ENCODE measurements around the gene MCC. TPM values are rescaled to one million over a fixed set of nuclear protein-coding genes. Genes with fewer than 3 reads are reported as not detected.

MCC gene
- total and polyA plus RNA-seq, 12 donors: 4.2 to 34.1 (median 25.2) TPM

DNA sequence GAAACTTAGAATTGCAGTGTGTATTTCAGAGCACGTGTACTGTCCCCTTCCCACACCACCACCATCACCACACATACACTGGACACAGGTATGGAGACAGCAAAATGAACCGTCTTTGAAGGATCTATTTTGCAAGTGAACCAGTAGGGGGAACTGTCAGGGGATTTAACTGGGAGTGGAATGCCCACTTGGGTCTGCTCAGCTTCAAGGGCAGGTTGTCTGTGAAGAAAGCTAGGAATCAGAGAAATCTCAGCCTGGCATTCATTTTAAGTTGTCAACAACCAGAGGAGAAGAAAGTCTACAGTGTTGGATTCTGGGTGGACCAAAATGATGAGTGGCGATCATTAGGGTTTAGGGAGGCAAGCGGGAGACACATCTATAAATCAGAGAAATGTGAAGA is 364.6 kb downstream of the MCC start:
- H3K27me3 ChIP-seq: no peaks in the 10 kb centered on the region
- peak in 3 of 9 donors; percentile 32 to 39 (median 39) for TF ChIP-seq CTCF (IDR thresholded peaks at IDR 0.05)
- H3K27ac ChIP-seq: peak overlapping the region in 2 of 10 donors; percentile 9 to 38
- H3K4me1 ChIP-seq: peaks cover 10 to 73% (median 61%) of the 10 kb centered on the region in 9 donors
- H3K36me3 ChIP-seq: no peaks in the 10 kb centered on the region
- WGBS, 2 donors: 49 to 72% methylated on average over 4 of the region's 4 CpGs
- intact Hi-C loops (cut with DNase I): loop anchor here in 2 of 10 donors (5.0 to 10.0 kb wide), 2 partner anchors 169 to 171 kb away; no protein-coding TSS in a partner anchor
- DNase-seq: no peak
- ATAC-seq: no peak
- no peak overlapping the region for H3K4me3 ChIP-seq
- no peaks in the 10 kb centered on the region for H3K9me3 ChIP-seq

- Histone ChIP-seq H3K9me3 (no peaks in the 10 kb centered on the region), H3K4me1 (peaks cover 13 to 89% (median 73%) of the 10 kb centered on the region in 9 donors), H3K27me3 (no peaks in the 10 kb centered on the region), H3K4me3 (no peak overlapping the region), H3K36me3 (no peaks in the 10 kb centered on the region), H3K27ac (peak overlapping the region in 5 of 10 donors; percentile 30 to 53 (median 38))
- intact Hi-C loops (cut with DNase I): loop anchor here in 2 of 10 donors (5.0 to 10.0 kb wide), 2 partner anchors 170 to 173 kb away; no protein-coding TSS in a partner anchor
- no peak for TF ChIP-seq CTCF (IDR thresholded peaks at IDR 0.05)
- DNase-seq (no peak), ATAC-seq (peak in 1 of 8 donors; percentile 54)
Measured at GRCh38 chr5:113122053-113122452, 366.2 kb downstream of the MCC start.

GRCh38 chr5:113119246-113119924 is 368.9 kb downstream of the MCC start:
- peak overlapping the region; percentile 22 to 72 (median 57) for H3K27ac ChIP-seq
- intact Hi-C loops (cut with DNase I): no loop called here

DNA sequence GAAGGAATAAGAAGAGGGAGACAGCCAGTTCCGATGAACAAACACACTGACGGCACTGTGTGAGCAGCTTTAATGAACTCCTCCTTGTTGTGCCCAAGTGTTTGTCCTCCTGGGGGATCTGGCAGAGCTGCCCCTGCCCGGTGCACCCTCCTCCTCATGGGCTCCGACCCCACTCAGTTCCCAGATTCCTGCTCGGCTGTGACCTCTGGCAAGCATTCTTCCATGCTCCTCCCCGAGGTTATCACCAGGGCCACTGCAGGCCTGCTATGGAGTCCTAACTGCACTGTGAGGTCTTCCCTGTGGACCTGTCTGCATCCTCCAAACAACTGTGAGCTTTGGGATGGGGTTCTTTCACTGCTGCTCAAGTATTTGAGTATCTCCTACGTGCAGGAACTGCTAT is 369.5 kb downstream of the MCC start:
- DNase-seq: peak in 1 of 2 donors; percentile 25
- WGBS, 2 donors: 25 to 27% methylated on average over 7 of the region's 7 CpGs
- Histone ChIP-seq H3K27ac (peak overlapping the region; percentile 22 to 72 (median 57)), H3K4me1 (peaks cover 9 to 68% (median 50%) of the 10 kb centered on the region in 9 donors), H3K4me3 (no peak overlapping the region), H3K36me3 (peaks cover 0 to 18% (median 0%) of the 10 kb centered on the region in 9 donors), H3K9me3 (peaks cover 0 to 12% (median 0%) of the 10 kb centered on the region in 11 donors), H3K27me3 (no peaks in the 10 kb centered on the region)
- peak; percentile 18 to 69 (median 40) for ATAC-seq
- intact Hi-C loops (cut with DNase I): no loop called here
- TF ChIP-seq CTCF (IDR thresholded peaks at IDR 0.05): no peak

More at GRCh38 chr5:113119246-113119924, 368.9 kb downstream of the MCC start:
- peaks cover 0 to 12% (median 0%) of the 10 kb centered on the region in 9 donors for H3K36me3 ChIP-seq
- H3K4me1 ChIP-seq: peaks cover 9 to 74% (median 57%) of the 10 kb centered on the region in 9 donors
- no peaks in the 10 kb centered on the region for H3K27me3 ChIP-seq
- no peak for TF ChIP-seq CTCF (IDR thresholded peaks at IDR 0.05)
- WGBS, 2 donors: 37 to 40% methylated on average over 9 of the region's 9 CpGs
- DNase-seq: peak; percentile 72 to 78
- H3K9me3 ChIP-seq: peaks cover 0 to 10% (median 0%) of the 10 kb centered on the region in 11 donors
- no peak overlapping the region for H3K4me3 ChIP-seq
- peak; percentile 77 to 92 (median 89) for ATAC-seq

All from heart right ventricle (tissue), 16 donors.